OCI-LY1 (cell line): ENCODE measurements around the gene SERPINB1.

Experiments used
- H2AFZ ChIP-seq: fragments of 200-600 bp; sonication (generic), shearing (Covaris generic); 2 replicates; pipeline ENCODE4 v1.6.0; 2014; ENCODE audit warnings: antibody characterized with exemption, mild to moderate bottlenecking, low read length
- H3F3A ChIP-seq: fragments of 200-600 bp; sonication (generic), shearing (Covaris generic); 2 replicates; pipeline ENCODE4 v1.6.0; 2014; ENCODE audit warnings: mild to moderate bottlenecking, antibody characterized with exemption, low read length, moderate library complexity; ENCODE audit not compliant: insufficient read depth
- H3K27ac ChIP-seq: fragments of 200-600 bp; sonication (generic); 2 replicates; pipeline ENCODE4 v1.5.1; 2014; ENCODE audit warnings: low read length, mixed run types, mild to moderate bottlenecking, low read depth; ENCODE audit not compliant: poor library complexity, severe bottlenecking
- H3K27me3 ChIP-seq: fragments of 200-600 bp; sonication (generic); 2 replicates; pipeline ENCODE4 v1.6.0; 2014; ENCODE audit warnings: antibody characterized with exemption, mild to moderate bottlenecking, low read length, moderate library complexity; ENCODE audit not compliant: insufficient read depth
- H3K36me3 ChIP-seq: fragments of 200-600 bp; sonication (generic); 2 replicates; pipeline ENCODE4 v1.6.1; 2014; ENCODE audit warnings: mild to moderate bottlenecking, antibody characterized with exemption, low read length, moderate library complexity, mixed read lengths; ENCODE audit not compliant: insufficient read depth
- H3K4me1 ChIP-seq: fragments of 200-600 bp; sonication (generic); 2 replicates; pipeline ENCODE4 v1.5.1; 2014; ENCODE audit warnings: mild to moderate bottlenecking, low read length, moderate library complexity; ENCODE audit not compliant: insufficient read depth, severe bottlenecking
- H3K4me2 ChIP-seq: fragments of 200-600 bp; sonication (generic), shearing (Covaris generic); 2 replicates; pipeline ENCODE4 v1.6.1; 2014; ENCODE audit warnings: low read length
- H3K4me3 ChIP-seq: fragments of 200-600 bp; sonication (generic); 2 replicates; pipeline ENCODE4 v1.5.1; 2014; ENCODE audit warnings: low read length, low read depth, mild to moderate bottlenecking, mixed read lengths; ENCODE audit not compliant: poor library complexity, severe bottlenecking
- H3K79me2 ChIP-seq: fragments of 200-600 bp; shearing (Covaris generic); 2 replicates; pipeline ENCODE4 v1.6.1; 2016; ENCODE audit warnings: mixed run types, low read length, mixed read lengths; ENCODE audit not compliant: insufficient read depth
- H3K9ac ChIP-seq: fragments of 200-600 bp; sonication (generic), shearing (Covaris generic); 2 replicates; pipeline ENCODE4 v1.6.1; 2014; ENCODE audit warnings: mild to moderate bottlenecking, low read length, mixed read lengths
- H3K9me2 ChIP-seq: fragments of 200-600 bp; sonication (generic), shearing (Covaris generic); 2 replicates; pipeline ENCODE4 v1.6.1; 2014; ENCODE audit warnings: low read depth, mild to moderate bottlenecking, low read length, mixed read lengths
- H3K9me3 ChIP-seq: fragments of 200-600 bp; shearing (Covaris generic); 2 replicates; pipeline ENCODE4 v1.6.1; 2014; ENCODE audit warnings: low read length, mixed read lengths
- H4K20me1 ChIP-seq: fragments of 200-600 bp; sonication (generic), shearing (Covaris generic); 2 replicates; pipeline ENCODE4 v1.6.0; 2016; ENCODE audit warnings: mild to moderate bottlenecking, low read length; ENCODE audit not compliant: insufficient read depth
- EZH2 ChIP-seq: fragments of 200-600 bp; sonication (generic), shearing (Covaris generic); IDR thresholded peaks from 2 replicates; pipeline ENCODE4 v1.8.0; 2017; ENCODE audit warnings: borderline replicate concordance, mixed run types, mild to moderate bottlenecking, antibody characterized with exemption, low read length, moderate library complexity, mixed read lengths
- TF ChIP-seq, protein P1 (sequence below): fragments of 200-600 bp; sonication (generic), shearing (Covaris generic); IDR thresholded peaks from 2 replicates; pipeline ENCODE4 v1.5.1; 2017; ENCODE audit warnings: mild to moderate bottlenecking, antibody characterized with exemption, low read length, moderate library complexity, mixed read lengths

Gene SERPINB1

DNA sequence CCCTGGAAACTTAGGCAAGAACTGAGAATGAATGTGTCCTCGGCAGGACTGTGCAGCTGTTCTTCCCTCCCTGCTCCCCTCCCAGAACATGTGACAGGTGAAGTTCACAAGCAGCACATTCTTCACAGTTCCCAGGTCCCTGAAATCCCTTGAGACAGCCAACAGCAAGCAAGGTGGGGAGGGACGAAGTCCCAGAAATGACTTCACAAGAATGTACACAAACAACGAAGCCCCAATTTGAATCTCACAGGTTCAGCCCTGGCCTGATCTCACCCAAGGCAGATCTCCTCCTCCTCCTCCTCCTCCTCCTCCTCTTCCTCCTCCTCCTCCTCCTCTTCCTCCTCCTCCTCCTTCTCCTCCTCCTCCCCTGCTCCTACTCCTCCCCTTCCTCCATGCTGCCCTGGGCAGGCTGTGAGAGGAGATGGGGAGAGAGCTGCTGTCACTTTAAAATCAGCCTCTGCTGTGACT lies 44.1 kb downstream of the SERPINB1 start:
- Histone ChIP-seq H3K9me2 (no peaks in the 10 kb centered on the region), H3K4me2 (no peak overlapping the region), H3K36me3 (no peaks in the 10 kb centered on the region), H3K9ac (no peak overlapping the region), H4K20me1 (no peaks in the 10 kb centered on the region), H3K79me2 (no peaks in the 10 kb centered on the region), H3K4me1 (no peaks in the 10 kb centered on the region), H3F3A (no peaks in the 10 kb centered on the region), H3K27ac (no peak overlapping the region), H3K27me3 (no peaks in the 10 kb centered on the region), H3K4me3 (no peak overlapping the region), H3K9me3 (no peaks in the 10 kb centered on the region), H2AFZ (no peak overlapping the region)
- no peak for TF ChIP-seq EZH2
- TF ChIP-seq, protein P1, sequence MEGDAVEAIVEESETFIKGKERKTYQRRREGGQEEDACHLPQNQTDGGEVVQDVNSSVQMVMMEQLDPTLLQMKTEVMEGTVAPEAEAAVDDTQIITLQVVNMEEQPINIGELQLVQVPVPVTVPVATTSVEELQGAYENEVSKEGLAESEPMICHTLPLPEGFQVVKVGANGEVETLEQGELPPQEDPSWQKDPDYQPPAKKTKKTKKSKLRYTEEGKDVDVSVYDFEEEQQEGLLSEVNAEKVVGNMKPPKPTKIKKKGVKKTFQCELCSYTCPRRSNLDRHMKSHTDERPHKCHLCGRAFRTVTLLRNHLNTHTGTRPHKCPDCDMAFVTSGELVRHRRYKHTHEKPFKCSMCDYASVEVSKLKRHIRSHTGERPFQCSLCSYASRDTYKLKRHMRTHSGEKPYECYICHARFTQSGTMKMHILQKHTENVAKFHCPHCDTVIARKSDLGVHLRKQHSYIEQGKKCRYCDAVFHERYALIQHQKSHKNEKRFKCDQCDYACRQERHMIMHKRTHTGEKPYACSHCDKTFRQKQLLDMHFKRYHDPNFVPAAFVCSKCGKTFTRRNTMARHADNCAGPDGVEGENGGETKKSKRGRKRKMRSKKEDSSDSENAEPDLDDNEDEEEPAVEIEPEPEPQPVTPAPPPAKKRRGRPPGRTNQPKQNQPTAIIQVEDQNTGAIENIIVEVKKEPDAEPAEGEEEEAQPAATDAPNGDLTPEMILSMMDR: no peak

- no peaks in the 10 kb centered on the region for H3K79me2 ChIP-seq
- no peaks in the 10 kb centered on the region for H3K36me3 ChIP-seq
- H3K9me3 ChIP-seq: no peaks in the 10 kb centered on the region
- TF ChIP-seq, protein P1: no peak
- no peak for TF ChIP-seq EZH2
- no peak overlapping the region for H3K27ac ChIP-seq
- no peaks in the 10 kb centered on the region for H3K27me3 ChIP-seq
- no peaks in the 10 kb centered on the region for H3K9me2 ChIP-seq
- no peaks in the 10 kb centered on the region for H4K20me1 ChIP-seq
- H3K9ac ChIP-seq: no peak overlapping the region
- no peak overlapping the region for H2AFZ ChIP-seq
- no peaks in the 10 kb centered on the region for H3F3A ChIP-seq
- H3K4me2 ChIP-seq: no peak overlapping the region
- no peak overlapping the region for H3K4me3 ChIP-seq
- H3K4me1 ChIP-seq: no peaks in the 10 kb centered on the region
These were observed 44.8 kb downstream of the SERPINB1 start for GRCh38 chr6:2796861-2797260.

DNA sequence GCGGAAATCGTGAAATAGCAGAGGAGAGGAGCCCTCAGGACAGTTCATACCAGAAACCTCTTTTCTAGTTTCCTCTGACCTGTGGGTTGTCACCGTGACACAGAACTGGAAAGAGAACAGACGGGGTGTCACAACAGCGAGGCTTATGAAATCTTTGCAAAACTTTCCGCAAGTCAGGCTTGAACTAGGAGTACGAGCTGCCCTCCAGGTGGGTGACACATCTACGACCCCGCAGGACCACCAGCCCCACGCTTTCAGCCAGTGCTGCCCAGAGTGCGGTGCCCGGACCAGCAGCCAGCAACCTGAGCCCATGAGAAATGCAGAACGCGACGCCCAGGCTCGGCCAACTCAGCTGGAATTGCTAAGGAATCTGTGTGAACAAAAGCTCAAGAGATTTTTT lies 45.7 kb downstream of the SERPINB1 start:
- Histone ChIP-seq H3K4me2 (no peak overlapping the region), H3K9ac (no peak overlapping the region), H3K4me3 (no peak overlapping the region), H2AFZ (no peak overlapping the region), H3F3A (no peaks in the 10 kb centered on the region), H3K27ac (no peak overlapping the region), H3K79me2 (no peaks in the 10 kb centered on the region), H3K9me2 (no peaks in the 10 kb centered on the region), H3K27me3 (no peaks in the 10 kb centered on the region), H3K9me3 (no peaks in the 10 kb centered on the region), H3K4me1 (peaks cover 5% of the 10 kb centered on the region), H4K20me1 (no peaks in the 10 kb centered on the region), H3K36me3 (no peaks in the 10 kb centered on the region)
- TF ChIP-seq, protein P1: no peak
- TF ChIP-seq EZH2: no peak
